HFFc6 (cell line): ENCODE data around the gene SVIL. TPM values are rescaled to one million over a fixed set of nuclear protein-coding genes. Genes with fewer than 3 reads are reported as not detected.

Source experiments
- DNase-seq: peaks from one replicate; pipeline ENCODE4 v3.0.0-alpha.2; 2018
- H3K27ac Mint-ChIP-seq: 2 replicates; pipeline ENCODE4 v1.8.0; 2020; ENCODE audit warnings: mild to moderate bottlenecking, mixed read lengths
- H3K27me3 Mint-ChIP-seq: 2 replicates; pipeline ENCODE4 v1.8.0; 2021; ENCODE audit warnings: mild to moderate bottlenecking, moderate library complexity, mixed read lengths; ENCODE audit not compliant: insufficient read depth
- H3K36me3 Mint-ChIP-seq: 2 replicates; pipeline ENCODE4 v1.8.0; 2021; ENCODE audit warnings: low read depth, mixed read lengths
- H3K4me1 Mint-ChIP-seq: 2 replicates; pipeline ENCODE4 v1.8.0; 2020; ENCODE audit warnings: low read depth, mixed read lengths
- H3K4me3 Mint-ChIP-seq: 2 replicates; pipeline ENCODE4 v1.8.0; 2020; ENCODE audit warnings: mild to moderate bottlenecking, moderate library complexity, mixed read lengths
- H3K9me3 Mint-ChIP-seq: 2 replicates; pipeline ENCODE4 v1.8.0; 2020; ENCODE audit warnings: mild to moderate bottlenecking, mixed read lengths
- CTCF ChIP-seq: fragments of 200-600 bp; sonication (generic); IDR thresholded peaks from 2 replicates; pipeline ENCODE4 v1.5.0; 2021; ENCODE audit warnings: antibody characterized with exemption, mild to moderate bottlenecking
- total RNA-seq, 6 experiments: library from RNA; stranded (reverse); fragmentation: NEBNext Ultra II Directional; extraction: Animal tissue kit (Norgen Biotek cat#: 25700); gene quantifications; 2 replicates in 1 of 6; 3 replicates in 5 of 6; pipeline ENCODE4 v1.2.3, GENCODE V29; 2021

The SVIL gene
- total RNA-seq, 6 experiments from 2014 or later: 0.22 to 0.89 (median 0.48) TPM

GRCh38 chr10:29535012-29535777 is 99.6 kb downstream of the SVIL start:
- peak overlapping the region; percentile 82 for H3K4me3 Mint-ChIP-seq
- H3K4me1 Mint-ChIP-seq: peaks cover 28% of the 10 kb centered on the region
- DNase-seq: peak; percentile 87
- H3K9me3 Mint-ChIP-seq: no peaks in the 10 kb centered on the region
- peak; percentile 90 for TF ChIP-seq CTCF
- peak overlapping the region; percentile 68 for H3K27ac Mint-ChIP-seq
- H3K36me3 Mint-ChIP-seq: no peaks in the 10 kb centered on the region
- H3K27me3 Mint-ChIP-seq: peaks cover 30% of the 10 kb centered on the region

- no peak for DNase-seq
- Mint-ChIP-seq H3K36me3 (no peaks in the 10 kb centered on the region), H3K4me1 (peaks cover 28% of the 10 kb centered on the region), H3K27me3 (peaks cover 30% of the 10 kb centered on the region), H3K4me3 (no peak overlapping the region), H3K9me3 (no peaks in the 10 kb centered on the region), H3K27ac (peak overlapping the region; percentile 68)
- no peak for TF ChIP-seq CTCF
Measured at GRCh38 chr10:29534590-29534989, 100.2 kb downstream of the SVIL start.

- H3K27ac Mint-ChIP-seq: no peak overlapping the region
Measured at GRCh38 chr10:29533696-29534285, 101.0 kb downstream of the SVIL start.

GRCh38 chr10:29533046-29533445 is 101.7 kb downstream of the SVIL start:
- no peaks in the 10 kb centered on the region for H3K9me3 Mint-ChIP-seq
- no peak for DNase-seq
- H3K27me3 Mint-ChIP-seq: peaks cover 30% of the 10 kb centered on the region
- TF ChIP-seq CTCF: no peak
- peaks cover 28% of the 10 kb centered on the region for H3K4me1 Mint-ChIP-seq
- no peaks in the 10 kb centered on the region for H3K36me3 Mint-ChIP-seq
- no peak overlapping the region for H3K27ac Mint-ChIP-seq
- no peak overlapping the region for H3K4me3 Mint-ChIP-seq

More at GRCh38 chr10:29533696-29534285, 101.0 kb downstream of the SVIL start:
- Mint-ChIP-seq H3K36me3 (no peaks in the 10 kb centered on the region), H3K27me3 (peaks cover 27% of the 10 kb centered on the region), H3K4me3 (no peak overlapping the region), H3K4me1 (peaks cover 28% of the 10 kb centered on the region), H3K9me3 (no peaks in the 10 kb centered on the region)
- TF ChIP-seq CTCF: peak; percentile 19; the same call in 1 of the 2 replicates
- no peak for DNase-seq

- DNase-seq: no peak
- Mint-ChIP-seq H3K27me3 (peaks cover 30% of the 10 kb centered on the region), H3K36me3 (no peaks in the 10 kb centered on the region), H3K4me1 (peaks cover 28% of the 10 kb centered on the region), H3K9me3 (no peaks in the 10 kb centered on the region), H3K4me3 (no peak overlapping the region), H3K27ac (no peak overlapping the region)
- TF ChIP-seq CTCF: no peak
Measured at GRCh38 chr10:29532256-29532878, 102.4 kb downstream of the SVIL start.
